NOMO-1 (cell line): Measurements from ENCODE around the gene GLIPR1L2.
A peak's percentile ranks its signal among the peaks of the same experiment; 100 is the strongest.

Experiments used
- DNase-seq, 2 experiments: peaks; one replicate each; lab custom pipeline; 2025; ENCODE audit not compliant: unreplicated experiment in 2 of 2; lab: John Stamatoyannopoulos, UW

GLIPR1L2 gene

DNA sequence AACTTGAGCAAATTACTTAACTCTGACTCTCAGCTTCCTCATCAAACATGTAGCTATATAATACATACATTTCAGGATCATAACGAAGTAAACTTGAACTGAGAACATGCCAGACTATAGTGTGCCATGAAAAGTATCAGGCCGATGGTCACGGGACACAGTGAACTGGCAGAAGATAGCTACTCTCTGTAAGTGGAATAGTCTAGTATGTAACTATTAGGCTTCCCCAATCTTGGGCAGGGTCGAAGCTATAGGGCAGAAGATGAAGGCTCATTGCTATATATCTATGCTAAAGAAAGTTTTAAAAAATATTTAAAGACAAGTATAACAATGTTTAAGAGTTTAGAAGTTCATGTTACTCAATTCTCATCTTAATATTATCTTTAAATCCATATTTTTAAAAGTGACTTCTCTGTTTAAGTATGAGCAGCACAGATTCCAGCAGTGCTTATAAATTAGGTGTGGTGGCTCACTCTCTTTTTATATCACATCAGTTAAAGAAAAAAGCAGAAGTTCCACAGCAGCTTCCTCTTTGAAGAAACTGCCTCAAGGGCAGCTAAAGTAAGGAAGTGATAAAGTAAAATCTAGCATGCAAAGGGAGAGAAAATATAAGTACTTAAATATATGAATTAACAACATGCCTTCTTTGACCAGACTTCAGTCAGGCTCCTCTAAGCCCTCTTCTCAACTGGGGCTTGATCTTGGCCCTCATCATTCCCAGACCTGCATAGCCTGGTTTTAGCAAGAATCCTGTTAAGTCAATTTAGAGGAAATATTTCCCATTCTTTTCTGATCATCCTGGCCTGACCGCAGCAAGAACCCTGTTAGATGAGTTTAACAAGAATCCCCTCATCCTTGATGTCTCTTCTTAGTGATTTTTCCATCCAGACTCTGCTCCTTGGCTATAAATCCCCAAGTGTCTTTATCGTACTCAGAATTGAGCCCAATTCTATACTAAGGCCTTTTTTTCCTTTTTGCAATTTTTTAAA, 81.3 kb downstream of the GLIPR1L2 start:
- DNase-seq: peak; percentile 70 to 97

DNA sequence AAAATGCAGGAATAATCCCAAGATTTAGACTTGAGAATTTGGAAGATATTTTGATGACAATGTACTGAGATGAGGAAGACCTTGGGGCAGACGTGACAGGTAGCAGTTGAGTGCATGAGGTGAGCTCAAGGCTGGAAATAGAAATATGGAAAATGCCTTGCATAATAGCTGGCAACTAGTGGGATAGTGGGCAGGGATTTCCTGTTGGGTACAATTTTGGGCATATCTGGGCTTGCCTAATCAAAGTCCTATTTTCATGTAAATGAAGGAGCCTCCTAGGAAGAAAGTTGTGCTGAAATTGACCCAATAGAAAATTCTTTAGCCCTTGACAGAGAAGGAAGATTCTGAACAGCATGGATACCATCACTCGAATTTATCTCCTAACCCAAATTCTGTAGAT, 83.2 kb downstream of the GLIPR1L2 start:
- DNase-seq: no peak

DNA sequence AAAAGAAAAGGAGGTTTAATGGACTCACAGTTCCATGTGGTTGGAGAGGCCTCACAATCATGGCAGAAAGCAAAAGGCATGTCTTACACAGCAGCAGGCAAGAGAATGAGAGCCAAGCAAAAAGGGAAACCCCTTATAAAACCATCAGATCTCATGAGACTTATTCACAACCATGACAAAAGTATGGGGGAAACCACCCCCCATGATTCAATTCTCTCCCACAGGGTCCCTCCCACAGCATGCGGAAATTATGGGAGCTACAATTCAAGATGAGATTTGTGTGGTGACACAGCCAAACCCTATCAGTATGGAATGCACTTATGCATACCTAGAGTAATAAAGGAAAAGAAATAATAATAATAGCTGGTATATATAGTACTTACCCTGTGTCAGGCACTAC, 85.2 kb downstream of the GLIPR1L2 start:
- no peak for DNase-seq

DNA sequence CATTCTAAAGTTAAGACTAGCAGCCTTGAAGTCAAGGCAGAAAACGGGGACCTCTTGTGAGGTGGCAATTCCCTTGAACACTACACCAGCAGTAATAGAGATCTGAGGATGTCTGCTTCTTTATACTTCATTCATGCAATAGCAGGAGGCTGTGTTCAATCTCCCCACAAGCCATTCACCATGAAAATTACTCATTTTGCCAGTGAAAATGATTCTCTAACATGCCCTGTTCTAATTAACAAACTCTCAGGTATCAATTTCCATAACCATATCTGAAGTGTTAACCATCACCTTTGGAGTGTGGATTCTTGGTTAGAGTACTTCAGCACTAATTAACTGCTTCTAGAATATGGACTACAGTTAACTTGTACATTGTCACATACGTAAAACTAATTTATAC, 86.2 kb downstream of the GLIPR1L2 start:
- no peak for DNase-seq

DNA sequence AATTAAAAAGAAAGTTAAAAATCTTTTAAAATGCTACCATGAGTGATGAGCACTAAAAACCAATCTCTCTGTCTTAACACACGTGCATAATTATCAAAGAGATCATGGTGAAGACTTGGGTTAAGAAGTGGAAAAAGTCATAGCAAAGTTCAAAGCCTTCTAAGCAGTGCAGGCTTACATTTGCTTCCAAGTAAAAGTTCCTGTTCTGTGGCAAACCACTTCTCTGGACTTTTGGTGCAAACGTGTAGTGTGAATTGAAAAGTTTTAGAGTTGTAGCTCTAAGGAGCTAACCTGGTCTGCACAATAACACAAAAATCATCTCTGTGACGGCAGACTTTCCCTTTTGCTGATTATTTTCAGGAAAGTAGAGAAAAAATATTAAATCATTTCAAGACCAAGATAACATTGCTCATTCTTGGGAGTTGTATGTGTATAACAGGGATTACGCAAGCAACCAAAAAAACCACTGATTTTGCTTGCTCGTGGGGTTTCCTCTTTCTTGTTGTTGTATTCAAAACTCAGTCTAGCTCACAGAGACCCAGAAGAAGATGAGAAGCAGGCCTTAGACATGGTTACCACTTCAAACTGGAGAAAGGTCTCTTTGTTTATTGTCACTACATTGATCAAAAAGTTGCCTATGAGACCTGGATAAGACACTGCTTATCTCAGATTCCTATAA, 87.4 kb downstream of the GLIPR1L2 start:
- DNase-seq: peak; percentile 77 to 96

- peak in 1 of 2 experiments; percentile 44 for DNase-seq
Measured at GRCh38 chr12:75479963-75480461, 89.1 kb downstream of the GLIPR1L2 start.

DNA sequence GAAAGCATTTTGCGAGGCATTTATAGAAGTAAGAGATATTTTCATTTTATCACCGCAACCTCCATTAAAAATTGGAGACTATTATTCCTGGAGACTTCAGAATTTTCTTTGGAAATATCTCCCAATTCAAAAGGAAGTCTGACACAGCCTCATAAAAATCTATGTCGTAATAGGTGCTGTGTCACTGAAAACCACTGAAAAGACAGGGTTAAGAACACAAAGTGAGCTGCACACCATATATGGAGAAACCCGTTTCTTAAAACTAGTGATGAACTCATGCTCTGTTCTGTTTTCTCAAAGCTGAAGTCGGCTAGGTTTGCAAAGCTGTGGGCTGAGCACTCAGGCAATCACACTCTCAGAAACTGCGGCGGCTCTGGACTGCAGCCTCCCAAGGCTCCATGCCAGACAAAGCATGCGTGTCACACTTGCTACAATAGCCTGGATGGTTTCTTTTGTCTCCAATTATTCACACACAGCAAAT, 89.6 kb downstream of the GLIPR1L2 start, which contains the start of gene GLIPR1:
GLIPR1 (plus strand) TSS at position 287 of the 481 bp plus-strand sequence; CDS start at position 413, 126 bp downstream.
- DNase-seq: peak; percentile 81 to 97

DNA sequence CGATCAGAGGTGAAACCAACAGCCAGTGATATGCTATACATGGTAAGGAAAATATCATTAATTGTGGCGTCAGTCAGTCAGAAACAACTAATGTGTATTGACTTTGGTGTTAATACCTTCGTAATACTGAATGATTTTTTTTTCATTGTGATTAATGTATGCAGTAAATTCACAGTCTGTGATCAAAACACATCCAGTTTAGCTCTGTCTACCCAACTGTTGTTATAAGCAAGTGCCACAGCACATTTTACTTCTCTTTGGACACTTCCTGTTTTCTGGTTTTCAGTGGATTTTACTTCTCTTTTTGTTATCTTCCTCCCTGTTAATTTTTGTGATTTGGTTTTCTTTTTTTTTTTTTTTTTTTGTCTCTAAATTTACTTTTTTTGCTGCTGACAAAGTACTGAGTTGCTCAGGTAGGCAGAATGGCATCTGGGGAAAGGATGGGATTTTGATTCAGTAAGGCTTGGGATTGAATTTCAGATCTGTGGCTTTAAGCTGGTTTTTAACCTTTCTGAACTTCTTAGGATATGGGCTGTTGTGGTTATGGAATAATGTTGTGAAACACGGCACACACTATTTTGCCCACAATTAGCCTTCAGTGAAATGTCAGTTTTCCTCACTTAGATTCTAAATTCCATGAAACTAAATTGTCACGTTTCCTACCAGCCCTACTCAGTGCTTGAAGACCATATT, 90.3 kb downstream of the GLIPR1L2 start:
- DNase-seq: peak; percentile 36 to 86

DNA sequence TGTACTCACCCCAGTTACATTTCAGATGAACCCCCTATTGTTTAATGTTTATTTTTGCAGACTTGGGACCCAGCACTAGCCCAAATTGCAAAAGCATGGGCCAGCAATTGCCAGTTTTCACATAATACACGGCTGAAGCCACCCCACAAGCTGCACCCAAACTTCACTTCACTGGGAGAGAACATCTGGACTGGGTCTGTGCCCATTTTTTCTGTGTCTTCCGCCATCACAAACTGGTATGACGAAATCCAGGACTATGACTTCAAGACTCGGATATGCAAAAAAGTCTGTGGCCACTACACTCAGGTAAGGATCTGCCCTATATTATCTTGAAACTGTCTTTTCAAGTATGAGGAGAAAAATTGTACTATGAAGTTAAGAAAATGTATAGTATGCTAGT, 90.9 kb downstream of the GLIPR1L2 start:
- peak in 1 of 2 experiments; percentile 40 for DNase-seq
